Activated naive CD4-positive, alpha-beta T cell treated with anti-CD3 and anti-CD28 coated beads, Interleukin-2, amount 50 U/mL, for 24 hours (primary cell): ENCODE measurements around the gene MPDU1.

Experiments
- H3K27ac Mint-ChIP-seq: one replicate; pipeline ENCODE4 v1.8.0; 2021; ENCODE audit warnings: mild to moderate bottlenecking, mixed read lengths
- H3K27me3 Mint-ChIP-seq: one replicate; pipeline ENCODE4 v1.8.0; 2021; ENCODE audit warnings: mixed read lengths
- H3K36me3 Mint-ChIP-seq: one replicate; pipeline ENCODE4 v1.8.0; 2021; ENCODE audit warnings: mixed read lengths
- H3K4me1 Mint-ChIP-seq: one replicate; pipeline ENCODE4 v1.8.0; 2021; ENCODE audit warnings: mixed read lengths
- H3K4me3 Mint-ChIP-seq: one replicate; pipeline ENCODE4 v1.8.0; 2021; ENCODE audit warnings: mild to moderate bottlenecking, mixed read lengths
- H3K9me3 Mint-ChIP-seq: one replicate; pipeline ENCODE4 v1.8.0; 2021; ENCODE audit warnings: mixed read lengths

MPDU1 gene

GRCh38 chr17:7573324-7574080 lies 10.2 kb upstream of the MPDU1 start:
- H3K27ac Mint-ChIP-seq = peak overlapping the region; percentile 100
- H3K36me3 Mint-ChIP-seq = peaks cover 40% of the 10 kb centered on the region
- H3K4me1 Mint-ChIP-seq = peaks cover 49% of the 10 kb centered on the region
- no peaks in the 10 kb centered on the region for H3K9me3 Mint-ChIP-seq
- H3K27me3 Mint-ChIP-seq = no peaks in the 10 kb centered on the region
- peak overlapping the region; percentile 98 for H3K4me3 Mint-ChIP-seq

GRCh38 chr17:7574176-7574953 lies 9.3 kb upstream of the MPDU1 start:
- H3K4me3 Mint-ChIP-seq = peak overlapping the region; percentile 98

GRCh38 chr17:7575481-7575883 lies 8.2 kb upstream of the MPDU1 start:
- peak overlapping the region; percentile 98 for H3K4me3 Mint-ChIP-seq
- H3K36me3 Mint-ChIP-seq = peaks cover 40% of the 10 kb centered on the region
- H3K9me3 Mint-ChIP-seq = no peaks in the 10 kb centered on the region
- peaks cover 69% of the 10 kb centered on the region for H3K4me1 Mint-ChIP-seq
- no peaks in the 10 kb centered on the region for H3K27me3 Mint-ChIP-seq
- peak overlapping the region; percentile 100 for H3K27ac Mint-ChIP-seq

More at GRCh38 chr17:7574176-7574953, 9.3 kb upstream of the MPDU1 start:
- Mint-ChIP-seq H3K4me1 (peaks cover 58% of the 10 kb centered on the region), H3K36me3 (peaks cover 42% of the 10 kb centered on the region), H3K9me3 (no peaks in the 10 kb centered on the region), H3K27ac (peak overlapping the region; percentile 100), H3K27me3 (no peaks in the 10 kb centered on the region)

DNA sequence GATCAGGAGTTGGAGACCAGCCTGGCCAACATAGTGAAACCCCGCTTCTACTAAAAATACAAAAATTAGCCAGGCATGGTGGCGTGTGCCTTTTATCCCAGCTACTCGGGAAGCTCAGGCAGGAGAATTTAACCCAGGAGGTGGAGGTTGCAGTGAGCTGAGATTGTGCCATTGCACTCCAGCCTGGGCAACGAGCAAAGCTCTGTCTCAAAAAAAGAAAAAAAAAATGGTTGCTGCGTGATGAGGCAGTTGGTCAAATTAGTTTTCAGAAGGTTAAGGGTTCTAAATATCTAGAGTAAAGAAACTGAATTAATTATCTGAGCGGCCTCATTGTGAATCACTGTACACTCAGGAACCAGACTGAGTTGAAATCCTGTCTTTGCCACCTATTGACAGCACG lies 7.7 kb upstream of the MPDU1 start:
- H3K4me1 Mint-ChIP-seq = peaks cover 74% of the 10 kb centered on the region
- no peaks in the 10 kb centered on the region for H3K27me3 Mint-ChIP-seq
- no peaks in the 10 kb centered on the region for H3K9me3 Mint-ChIP-seq
- H3K27ac Mint-ChIP-seq = peak overlapping the region; percentile 100
- H3K4me3 Mint-ChIP-seq = peak overlapping the region; percentile 98
- peaks cover 40% of the 10 kb centered on the region for H3K36me3 Mint-ChIP-seq

DNA sequence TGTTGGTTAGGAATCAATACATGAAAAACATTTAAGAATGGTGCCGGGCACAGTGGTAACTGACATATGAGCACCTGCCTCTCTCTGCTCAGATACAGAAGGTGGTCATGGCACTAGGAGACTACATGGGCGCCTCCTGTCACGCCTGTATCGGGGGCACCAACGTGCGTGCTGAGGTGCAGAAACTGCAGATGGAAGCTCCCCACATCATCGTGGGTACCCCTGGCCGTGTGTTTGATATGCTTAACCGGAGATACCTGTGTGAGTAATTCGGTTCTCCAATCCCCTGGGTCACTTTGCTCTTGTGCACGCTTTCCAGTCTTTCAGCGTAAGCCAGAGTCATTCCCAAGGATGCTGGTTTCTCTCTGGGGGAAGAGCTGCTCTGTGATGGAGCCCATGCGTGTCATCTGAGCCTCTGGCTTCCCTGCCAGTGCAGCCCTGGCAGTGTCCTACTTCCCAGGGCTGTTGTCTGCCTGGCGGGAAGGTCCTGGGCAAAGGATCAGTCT lies 7.2 kb upstream of the MPDU1 start:
- Mint-ChIP-seq H3K9me3 (no peaks in the 10 kb centered on the region), H3K27ac (peak overlapping the region; percentile 100), H3K4me1 (peaks cover 74% of the 10 kb centered on the region), H3K36me3 (peaks cover 37% of the 10 kb centered on the region), H3K4me3 (peak overlapping the region; percentile 98), H3K27me3 (no peaks in the 10 kb centered on the region)

GRCh38 chr17:7577327-7578199 lies 6.1 kb upstream of the MPDU1 start:
- Mint-ChIP-seq H3K4me1 (peaks cover 74% of the 10 kb centered on the region), H3K9me3 (no peaks in the 10 kb centered on the region), H3K4me3 (peak overlapping the region; percentile 98), H3K27me3 (no peaks in the 10 kb centered on the region), H3K36me3 (peaks cover 36% of the 10 kb centered on the region), H3K27ac (peak overlapping the region; percentile 100)

DNA sequence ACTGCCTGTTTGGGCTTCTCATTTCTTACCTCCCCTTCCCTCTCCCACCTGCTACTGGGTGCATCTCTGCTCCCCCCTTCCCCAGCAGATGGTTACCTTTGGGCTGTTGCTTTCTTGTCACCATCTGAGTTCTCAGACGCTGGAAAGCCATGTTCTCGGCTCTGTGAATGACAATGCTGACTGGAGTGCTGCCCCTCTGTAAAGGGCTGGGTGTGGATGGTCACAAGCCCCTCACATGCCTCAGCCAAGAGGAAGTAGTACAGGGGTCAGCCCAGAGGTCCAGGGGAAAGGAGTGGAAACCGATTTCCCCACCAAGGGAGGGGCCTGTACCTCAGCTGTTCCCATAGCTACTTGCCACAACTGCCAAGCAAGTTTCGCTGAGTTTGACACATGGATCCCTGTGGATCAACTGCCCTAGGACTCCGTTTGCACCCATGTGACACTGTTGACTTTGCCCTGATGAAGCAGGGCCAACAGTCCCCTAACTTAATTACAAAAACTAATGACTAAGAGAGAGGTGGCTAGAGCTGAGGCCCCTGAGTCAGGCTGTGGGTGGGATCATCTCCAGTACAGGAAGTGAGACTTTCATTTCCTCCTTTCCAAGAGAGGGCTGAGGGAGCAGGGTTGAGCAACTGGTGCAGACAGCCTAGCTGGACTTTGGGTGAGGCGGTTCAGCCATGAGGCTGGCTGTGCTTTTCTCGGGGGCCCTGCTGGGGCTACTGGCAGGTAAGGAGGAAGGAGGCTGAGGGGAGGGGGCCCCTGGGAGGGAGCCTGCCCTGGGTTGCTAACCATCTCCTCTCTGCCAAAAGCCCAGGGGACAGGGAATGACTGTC lies 4.4 kb upstream of the MPDU1 start, which contains the start of gene CD68:
TSS of gene CD68 (plus strand) at position 638 of the 833 bp plus-strand sequence. CDS start at position 678, 40 bp downstream.
- Mint-ChIP-seq H3K9me3 (no peaks in the 10 kb centered on the region), H3K4me3 (peak within 1 kb of the TSS; percentile 81), H3K4me1 (peaks cover 80% of the 10 kb centered on the region), H3K36me3 (peaks cover 30% of the 10 kb centered on the region), H3K27ac (peak within 1 kb of the TSS; percentile 95), H3K27me3 (no peaks in the 10 kb centered on the region)

GRCh38 chr17:7579834-7580603 lies 3.6 kb upstream of the MPDU1 start:
- no peaks in the 10 kb centered on the region for H3K9me3 Mint-ChIP-seq
- peaks cover 82% of the 10 kb centered on the region for H3K4me1 Mint-ChIP-seq
- H3K4me3 Mint-ChIP-seq = peak overlapping the region; percentile 81
- H3K36me3 Mint-ChIP-seq = peaks cover 24% of the 10 kb centered on the region
- H3K27me3 Mint-ChIP-seq = no peaks in the 10 kb centered on the region
- peak overlapping the region; percentile 95 for H3K27ac Mint-ChIP-seq

- Mint-ChIP-seq H3K27me3 (no peaks in the 10 kb centered on the region), H3K4me3 (peak overlapping the region; percentile 9), H3K36me3 (peaks cover 23% of the 10 kb centered on the region), H3K9me3 (no peaks in the 10 kb centered on the region), H3K27ac (peak overlapping the region; percentile 32), H3K4me1 (peaks cover 83% of the 10 kb centered on the region)
Measured at GRCh38 chr17:7580604-7581575, 2.8 kb upstream of the MPDU1 start.

- no peaks in the 10 kb centered on the region for H3K9me3 Mint-ChIP-seq
- H3K27me3 Mint-ChIP-seq = no peaks in the 10 kb centered on the region
- H3K4me1 Mint-ChIP-seq = peaks cover 68% of the 10 kb centered on the region
- peak overlapping the region; percentile 54 for H3K4me3 Mint-ChIP-seq
- peaks cover 15% of the 10 kb centered on the region for H3K36me3 Mint-ChIP-seq
- peak overlapping the region; percentile 100 for H3K27ac Mint-ChIP-seq
Measured at GRCh38 chr17:7582396-7583252, 1.0 kb upstream of the MPDU1 start.

DNA sequence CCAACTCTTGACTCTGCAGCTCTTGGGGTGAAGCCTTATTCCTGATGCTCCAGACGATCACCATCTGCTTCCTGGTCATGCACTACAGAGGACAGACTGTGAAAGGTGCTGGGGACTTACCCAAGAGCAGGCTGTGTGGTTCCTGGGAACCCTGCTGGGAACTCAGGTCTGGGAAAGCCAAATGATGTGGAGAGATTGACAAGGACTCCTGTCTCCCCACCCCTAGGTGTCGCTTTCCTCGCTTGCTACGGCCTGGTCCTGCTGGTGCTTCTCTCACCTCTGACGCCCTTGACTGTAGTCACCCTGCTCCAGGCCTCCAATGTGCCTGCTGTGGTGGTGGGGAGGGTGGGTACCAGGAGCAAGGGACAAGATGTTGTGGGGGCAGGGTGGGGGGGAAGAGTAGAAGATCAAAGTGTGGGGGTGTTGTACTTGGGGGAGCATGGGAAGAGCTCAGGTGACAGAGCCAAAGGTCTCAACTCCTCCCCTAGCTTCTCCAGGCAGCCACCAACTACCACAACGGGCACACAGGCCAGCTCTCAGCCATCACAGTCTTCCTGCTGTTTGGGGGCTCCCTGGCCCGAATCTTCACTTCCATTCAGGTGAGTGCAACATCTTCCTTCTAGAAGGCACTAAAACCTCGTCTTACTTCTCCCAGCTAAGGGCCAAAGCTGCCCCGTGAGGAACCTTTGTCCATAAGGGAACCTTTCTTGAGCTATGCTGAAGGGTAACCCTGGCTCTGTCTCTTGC lies 3.2 kb downstream of the MPDU1 start:
- H3K27ac Mint-ChIP-seq = peak overlapping the region; percentile 86
- no peaks in the 10 kb centered on the region for H3K9me3 Mint-ChIP-seq

More for the DNA sequence above, 3.2 kb downstream of the MPDU1 start:
- Mint-ChIP-seq H3K4me3 (no peak overlapping the region), H3K4me1 (peaks cover 27% of the 10 kb centered on the region), H3K27me3 (no peaks in the 10 kb centered on the region), H3K36me3 (peaks cover 9% of the 10 kb centered on the region)
